ENCODE results near the gene SCYGR1. TPM values are rescaled to one million over a fixed set of nuclear protein-coding genes. Genes with fewer than 3 reads are reported as not detected.

Gene SCYGR1
- total RNA-seq, 1 donor from 2014 or later, result not detected

- H3K9me3 ChIP-seq, result no peaks in the 10 kb centered on the region
- ATAC-seq (no peak), DNase-seq (no peak)
- H3K27ac ChIP-seq, result no peak overlapping the region
- no peak overlapping the region for H3K4me3 ChIP-seq
- H3K4me1 ChIP-seq, result no peaks in the 10 kb centered on the region
- intact Hi-C loops (cut with DNase I), result no loop called here
- no peaks in the 10 kb centered on the region for H3K27me3 ChIP-seq
- TF ChIP-seq, protein P1, sequence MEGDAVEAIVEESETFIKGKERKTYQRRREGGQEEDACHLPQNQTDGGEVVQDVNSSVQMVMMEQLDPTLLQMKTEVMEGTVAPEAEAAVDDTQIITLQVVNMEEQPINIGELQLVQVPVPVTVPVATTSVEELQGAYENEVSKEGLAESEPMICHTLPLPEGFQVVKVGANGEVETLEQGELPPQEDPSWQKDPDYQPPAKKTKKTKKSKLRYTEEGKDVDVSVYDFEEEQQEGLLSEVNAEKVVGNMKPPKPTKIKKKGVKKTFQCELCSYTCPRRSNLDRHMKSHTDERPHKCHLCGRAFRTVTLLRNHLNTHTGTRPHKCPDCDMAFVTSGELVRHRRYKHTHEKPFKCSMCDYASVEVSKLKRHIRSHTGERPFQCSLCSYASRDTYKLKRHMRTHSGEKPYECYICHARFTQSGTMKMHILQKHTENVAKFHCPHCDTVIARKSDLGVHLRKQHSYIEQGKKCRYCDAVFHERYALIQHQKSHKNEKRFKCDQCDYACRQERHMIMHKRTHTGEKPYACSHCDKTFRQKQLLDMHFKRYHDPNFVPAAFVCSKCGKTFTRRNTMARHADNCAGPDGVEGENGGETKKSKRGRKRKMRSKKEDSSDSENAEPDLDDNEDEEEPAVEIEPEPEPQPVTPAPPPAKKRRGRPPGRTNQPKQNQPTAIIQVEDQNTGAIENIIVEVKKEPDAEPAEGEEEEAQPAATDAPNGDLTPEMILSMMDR (IDR thresholded peaks at IDR 0.05), result no peak
- H3K36me3 ChIP-seq, result no peaks in the 10 kb centered on the region
Measured at GRCh38 chr2:227390468-227391256, 2.9 kb upstream of the SCYGR1 start.

GRCh38 chr2:227389661-227390060, 1.9 kb upstream of the SCYGR1 start:
- Histone ChIP-seq H3K4me1 (no peaks in the 10 kb centered on the region), H3K4me3 (no peak overlapping the region), H3K27me3 (no peaks in the 10 kb centered on the region), H3K36me3 (no peaks in the 10 kb centered on the region), H3K27ac (no peak overlapping the region), H3K9me3 (no peaks in the 10 kb centered on the region)
- no peak for ATAC-seq
- intact Hi-C loops (cut with DNase I), result no loop called here
- DNase-seq, result no peak
- TF ChIP-seq, protein P1 (IDR thresholded peaks at IDR 0.05), result no peak

GRCh38 chr2:227389231-227389630, 1.5 kb upstream of the SCYGR1 start:
- no peaks in the 10 kb centered on the region for H3K4me1 ChIP-seq
- no peaks in the 10 kb centered on the region for H3K36me3 ChIP-seq
- H3K27ac ChIP-seq, result no peak overlapping the region
- no peak for ATAC-seq
- no peak for DNase-seq
- intact Hi-C loops (cut with DNase I), result no loop called here
- H3K9me3 ChIP-seq, result no peaks in the 10 kb centered on the region
- H3K27me3 ChIP-seq, result no peaks in the 10 kb centered on the region
- TF ChIP-seq, protein P1 (IDR thresholded peaks at IDR 0.05), result no peak
- H3K4me3 ChIP-seq, result no peak overlapping the region

DNA sequence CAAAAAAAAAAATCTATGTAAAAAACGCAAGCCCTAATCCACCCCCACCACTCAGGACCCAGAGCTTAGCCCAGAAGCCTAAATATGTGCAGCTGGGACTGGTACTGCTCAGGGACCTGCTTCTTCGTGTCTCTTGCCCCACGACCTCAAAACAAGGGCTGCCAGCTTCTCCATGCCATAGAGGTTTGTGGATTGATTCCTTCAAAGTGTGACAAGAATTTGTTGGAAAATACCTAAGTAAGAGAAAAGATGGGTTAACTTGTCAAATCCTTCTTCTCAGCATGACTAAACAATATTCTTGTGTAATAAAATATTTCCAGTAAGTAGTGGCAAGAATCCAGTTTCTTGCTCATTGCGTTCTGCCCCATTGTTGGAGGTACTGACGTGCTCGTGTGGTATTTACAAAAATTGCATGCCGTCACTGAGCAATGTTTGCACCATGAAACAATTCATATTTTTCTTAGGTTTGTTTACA, 825 bp upstream of the SCYGR1 start:
- DNase-seq (no peak), ATAC-seq (no peak)
- intact Hi-C loops (cut with DNase I), result no loop called here
- Histone ChIP-seq H3K27me3 (no peaks in the 10 kb centered on the region), H3K36me3 (no peaks in the 10 kb centered on the region), H3K27ac (no peak overlapping the region), H3K4me1 (no peaks in the 10 kb centered on the region), H3K4me3 (no peak overlapping the region), H3K9me3 (no peaks in the 10 kb centered on the region)
- TF ChIP-seq, protein P1 (IDR thresholded peaks at IDR 0.05), result no peak

DNA sequence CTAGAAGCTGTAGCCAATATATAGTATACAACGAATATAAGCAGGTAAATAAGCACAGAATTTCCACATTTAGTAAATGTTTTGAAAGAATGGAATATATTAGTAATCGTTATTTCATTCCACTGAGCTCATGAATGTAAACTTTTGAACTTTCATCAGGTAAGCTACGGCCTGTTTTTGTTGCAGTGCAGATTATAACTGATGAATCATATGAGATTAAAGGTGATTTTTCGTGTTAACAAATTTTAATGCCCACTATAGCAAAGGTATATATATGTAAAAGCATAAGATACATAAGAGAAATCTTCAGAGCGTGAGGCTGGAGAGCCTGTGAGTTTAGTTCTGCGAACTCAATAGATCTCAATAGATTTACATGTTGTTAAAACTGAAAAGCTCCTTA, 1.1 kb downstream of the SCYGR1 start:
- H3K36me3 ChIP-seq, result no peaks in the 10 kb centered on the region
- intact Hi-C loops (cut with DNase I), result no loop called here
- DNase-seq (no peak), ATAC-seq (no peak)
- H3K4me1 ChIP-seq, result no peaks in the 10 kb centered on the region
- H3K9me3 ChIP-seq, result no peaks in the 10 kb centered on the region
- TF ChIP-seq, protein P1 (IDR thresholded peaks at IDR 0.05), result no peak
- no peak overlapping the region for H3K4me3 ChIP-seq
- H3K27ac ChIP-seq, result no peak overlapping the region
- H3K27me3 ChIP-seq, result no peaks in the 10 kb centered on the region
